NCI-H1105 treated with DMSO at 0.1 percent for 48 hours (cell line): ENCODE data around the gene GJC2.

Source experiments
- DNase-seq: peaks from one replicate; lab custom pipeline; 2025; lab: John Stamatoyannopoulos, UW

Gene GJC2

DNA sequence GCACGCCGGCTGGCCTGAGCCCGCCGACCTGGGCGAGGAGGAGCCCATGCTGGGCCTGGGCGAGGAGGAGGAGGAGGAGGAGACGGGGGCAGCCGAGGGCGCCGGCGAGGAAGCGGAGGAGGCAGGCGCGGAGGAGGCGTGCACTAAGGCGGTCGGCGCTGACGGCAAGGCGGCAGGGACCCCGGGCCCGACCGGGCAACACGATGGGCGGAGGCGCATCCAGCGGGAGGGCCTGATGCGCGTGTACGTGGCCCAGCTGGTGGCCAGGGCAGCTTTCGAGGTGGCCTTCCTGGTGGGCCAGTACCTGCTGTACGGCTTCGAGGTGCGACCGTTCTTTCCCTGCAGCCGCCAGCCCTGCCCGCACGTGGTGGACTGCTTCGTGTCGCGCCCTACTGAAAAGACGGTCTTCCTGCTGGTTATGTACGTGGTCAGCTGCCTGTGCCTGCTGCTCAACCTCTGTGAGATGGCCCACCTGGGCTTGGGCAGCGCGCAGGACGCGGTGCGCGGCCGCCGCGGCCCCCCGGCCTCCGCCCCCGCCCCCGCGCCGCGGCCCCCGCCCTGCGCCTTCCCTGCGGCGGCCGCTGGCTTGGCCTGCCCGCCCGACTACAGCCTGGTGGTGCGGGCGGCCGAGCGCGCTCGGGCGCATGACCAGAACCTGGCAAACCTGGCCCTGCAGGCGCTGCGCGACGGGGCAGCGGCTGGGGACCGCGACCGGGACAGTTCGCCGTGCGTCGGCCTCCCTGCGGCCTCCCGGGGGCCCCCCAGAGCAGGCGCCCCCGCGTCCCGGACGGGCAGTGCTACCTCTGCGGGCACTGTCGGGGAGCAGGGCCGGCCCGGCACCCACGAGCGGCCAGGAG lies 8.6 kb downstream of the GJC2 start:
- DNase-seq, result no peak

DNA sequence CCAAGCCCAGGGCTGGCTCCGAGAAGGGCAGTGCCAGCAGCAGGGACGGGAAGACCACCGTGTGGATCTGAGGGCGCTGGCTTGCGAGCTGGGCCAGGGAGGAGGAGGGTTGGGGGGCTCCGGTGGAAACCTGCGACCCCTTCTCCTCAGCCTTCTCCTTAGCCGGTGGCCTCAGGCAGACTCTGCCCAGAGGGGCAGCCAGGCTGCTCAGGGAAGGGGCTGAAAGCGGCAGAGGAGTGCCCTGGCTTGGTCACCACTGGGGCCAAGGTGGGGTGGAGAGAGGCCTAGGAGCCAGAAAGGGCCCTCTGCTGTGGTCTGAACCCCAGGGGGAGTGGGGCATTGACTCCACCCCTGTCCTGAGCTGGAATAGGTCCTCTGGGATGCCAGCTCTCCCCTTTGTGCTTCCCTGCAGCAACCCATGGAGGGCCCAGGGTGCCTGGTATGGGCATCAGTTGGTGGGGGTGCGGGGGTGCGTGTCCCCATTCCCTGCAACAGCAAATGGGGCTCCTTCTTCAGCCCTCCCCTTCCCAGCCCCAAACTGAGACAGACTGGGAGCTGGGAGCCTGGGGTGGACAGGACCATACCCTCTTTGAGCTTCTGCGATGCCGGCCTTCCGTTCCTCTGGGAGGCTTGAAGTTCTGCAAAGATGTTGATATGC lies 9.4 kb downstream of the GJC2 start:
- DNase-seq, result no peak

DNA sequence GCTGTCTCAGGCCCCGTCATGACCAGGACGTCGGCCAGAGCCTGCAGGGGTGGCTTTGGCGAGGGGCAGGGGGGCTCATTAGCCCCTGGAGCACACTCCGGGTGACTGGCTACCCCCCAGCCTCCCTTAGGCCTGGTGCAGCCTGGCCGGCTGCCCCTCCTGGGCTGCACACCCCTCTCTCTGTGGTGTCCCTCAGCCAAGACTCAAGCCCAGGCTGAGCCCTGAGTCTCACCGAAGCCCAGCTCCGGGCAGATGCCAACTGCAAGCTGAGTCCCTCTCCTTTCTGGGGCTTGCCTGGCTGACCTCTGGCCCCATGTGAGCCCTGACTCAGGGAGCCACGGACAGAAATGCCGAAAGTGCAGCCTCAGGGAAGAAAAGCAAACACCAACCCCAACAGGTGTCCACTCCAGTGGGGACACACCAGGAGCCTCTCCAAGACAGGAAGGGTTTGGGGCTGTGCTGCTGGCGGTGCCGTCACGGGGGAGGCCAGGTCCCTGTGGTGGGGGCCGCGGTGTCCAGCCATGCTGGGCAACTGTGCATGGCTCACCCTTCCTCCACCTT lies 10.6 kb downstream of the GJC2 start:
- DNase-seq, result no peak

DNA sequence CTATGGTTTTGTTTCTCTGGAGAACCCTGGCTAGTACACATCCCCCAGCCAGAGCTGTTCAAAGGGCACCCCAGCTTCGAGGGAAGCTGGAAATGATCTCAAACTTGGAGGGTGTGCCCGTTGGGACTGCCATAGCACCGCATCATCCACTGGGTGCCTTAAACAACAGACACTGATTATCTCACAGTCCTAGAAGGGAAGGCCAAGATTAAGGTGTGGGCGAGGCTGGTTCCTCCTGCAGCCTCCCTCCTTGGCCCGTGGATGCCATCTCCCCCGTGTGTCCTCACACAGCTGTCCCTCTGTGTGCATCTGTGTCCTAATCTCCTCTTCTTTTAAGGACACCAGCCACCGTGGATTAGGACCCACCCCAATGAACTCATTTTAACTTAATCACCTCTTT lies 11.6 kb downstream of the GJC2 start:
- no peak for DNase-seq

DNA sequence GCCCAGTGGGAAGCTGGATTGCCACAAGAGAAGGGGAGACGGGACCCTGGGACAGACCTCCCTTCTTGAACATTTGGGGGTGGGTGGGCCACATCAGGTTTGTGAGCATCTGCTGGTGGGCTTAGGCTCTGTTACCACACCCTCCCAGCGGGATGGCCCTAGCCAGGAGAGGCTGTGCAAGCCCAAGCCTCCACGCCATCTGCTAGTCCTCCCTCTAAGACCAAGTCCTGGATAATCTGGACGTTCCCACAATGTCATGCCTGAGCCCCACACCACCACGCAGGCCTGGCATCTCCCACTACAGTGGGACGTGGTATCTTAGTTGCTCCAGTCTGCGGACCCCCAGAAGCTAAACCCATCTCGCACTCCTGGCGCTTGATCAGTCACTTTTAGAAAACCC lies 12.1 kb downstream of the GJC2 start:
- DNase-seq, result no peak

DNA sequence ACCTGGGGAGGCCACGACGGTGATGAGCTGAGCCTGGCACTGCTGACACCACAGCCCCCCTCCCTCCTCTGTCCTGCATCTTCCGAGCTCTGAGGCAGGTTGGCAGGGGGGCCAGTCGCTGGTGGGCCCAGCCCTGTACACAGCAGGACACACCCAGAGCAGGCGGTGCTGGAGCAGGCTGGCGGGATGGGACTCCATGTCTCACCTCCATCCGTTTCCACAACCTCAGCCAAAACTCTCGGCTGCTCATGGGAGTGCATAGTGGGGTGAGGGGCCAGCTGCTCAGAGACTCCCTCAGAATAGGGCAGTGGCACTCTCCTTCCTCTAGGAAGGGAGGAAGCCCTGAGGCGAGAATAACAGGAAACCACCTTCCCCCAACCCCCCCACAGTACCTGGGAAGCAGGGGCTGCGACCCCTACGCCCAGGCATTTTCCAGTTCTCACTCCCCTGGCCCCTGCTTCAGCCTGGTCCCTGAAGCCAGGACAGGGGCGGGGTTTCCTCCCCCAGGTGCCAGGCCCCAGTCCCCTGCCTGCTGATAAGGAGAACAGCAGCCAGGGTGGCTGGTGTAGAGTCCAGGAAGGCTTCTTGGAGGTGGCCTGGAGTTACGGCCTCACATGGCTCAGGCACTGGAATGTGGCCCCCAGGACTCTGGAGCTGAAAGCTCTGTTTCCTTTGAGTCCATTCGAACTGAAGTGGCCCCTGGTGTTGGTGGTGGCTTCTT lies 12.7 kb downstream of the GJC2 start:
- DNase-seq, result no peak

DNA sequence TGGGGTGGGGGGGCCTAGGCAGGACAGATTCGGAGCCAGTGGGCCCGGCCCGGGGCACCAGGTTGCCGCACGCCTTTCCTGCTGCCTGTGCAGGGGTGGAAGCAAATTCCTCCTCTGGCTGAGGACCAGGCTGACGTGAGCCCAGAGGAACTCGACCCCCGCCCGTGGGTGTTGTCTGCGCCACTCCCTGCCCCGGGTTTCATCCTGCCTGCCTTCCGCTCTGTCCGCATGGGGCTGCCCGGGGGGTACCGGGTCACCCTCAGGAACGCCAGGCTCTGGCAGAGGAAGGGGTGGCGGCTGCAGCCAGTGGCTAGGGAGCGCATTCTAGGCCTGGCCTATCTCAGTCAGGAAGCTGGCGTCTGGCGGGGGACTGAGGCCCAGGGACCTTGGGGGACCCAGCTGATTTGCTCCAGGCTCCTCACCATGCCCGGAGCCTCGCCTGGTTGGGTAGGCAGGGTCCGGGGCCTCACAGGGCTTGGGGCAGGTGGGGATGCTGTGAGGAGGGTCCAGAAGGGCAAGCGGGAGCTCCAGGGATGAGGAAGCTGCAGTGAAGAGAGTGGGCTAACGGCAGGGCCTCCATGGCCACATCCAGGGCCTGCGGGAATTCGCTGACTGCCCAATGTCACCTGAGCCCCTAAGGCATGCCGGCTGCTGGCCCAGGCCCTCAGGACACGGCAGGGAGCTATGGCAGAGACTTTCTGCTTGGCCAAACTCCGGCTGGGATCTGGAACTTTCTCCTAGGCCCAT lies 13.4 kb downstream of the GJC2 start:
- DNase-seq, result no peak

DNA sequence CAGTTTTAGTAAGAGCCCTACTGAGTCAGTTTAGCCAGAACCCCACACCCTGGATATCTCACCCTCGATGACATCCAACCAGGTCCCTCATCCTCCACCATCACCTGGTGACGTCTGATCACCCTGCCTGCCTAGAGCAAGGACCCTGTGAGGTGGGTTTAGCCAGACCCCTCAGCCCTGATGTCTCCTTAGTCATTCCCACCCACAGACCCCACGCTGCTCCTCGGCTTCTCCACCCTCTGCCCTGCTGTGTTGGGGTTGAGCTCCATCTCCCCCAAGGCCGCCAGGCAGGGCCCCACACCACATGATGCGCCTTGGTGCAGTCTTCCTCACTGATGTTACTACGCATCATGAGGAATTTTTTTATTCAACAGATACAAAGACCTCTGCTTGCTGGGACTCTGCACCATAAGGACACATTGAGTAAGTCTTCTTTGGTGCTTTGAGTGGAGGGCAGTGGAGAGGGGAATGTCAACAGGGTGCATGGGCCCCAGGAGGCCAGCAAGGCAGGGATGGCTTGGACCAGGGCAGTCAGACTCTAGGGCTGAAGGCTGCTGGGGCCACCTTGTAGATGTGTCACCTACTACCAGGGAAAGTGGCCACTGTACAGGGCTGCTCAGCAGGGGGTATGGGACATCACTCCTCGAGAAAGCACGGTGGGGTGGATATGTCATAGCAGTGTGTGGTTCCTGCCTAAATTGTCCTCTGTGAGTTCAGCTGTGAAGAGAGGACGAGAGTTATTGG lies 14.2 kb downstream of the GJC2 start:
- no peak for DNase-seq

DNA sequence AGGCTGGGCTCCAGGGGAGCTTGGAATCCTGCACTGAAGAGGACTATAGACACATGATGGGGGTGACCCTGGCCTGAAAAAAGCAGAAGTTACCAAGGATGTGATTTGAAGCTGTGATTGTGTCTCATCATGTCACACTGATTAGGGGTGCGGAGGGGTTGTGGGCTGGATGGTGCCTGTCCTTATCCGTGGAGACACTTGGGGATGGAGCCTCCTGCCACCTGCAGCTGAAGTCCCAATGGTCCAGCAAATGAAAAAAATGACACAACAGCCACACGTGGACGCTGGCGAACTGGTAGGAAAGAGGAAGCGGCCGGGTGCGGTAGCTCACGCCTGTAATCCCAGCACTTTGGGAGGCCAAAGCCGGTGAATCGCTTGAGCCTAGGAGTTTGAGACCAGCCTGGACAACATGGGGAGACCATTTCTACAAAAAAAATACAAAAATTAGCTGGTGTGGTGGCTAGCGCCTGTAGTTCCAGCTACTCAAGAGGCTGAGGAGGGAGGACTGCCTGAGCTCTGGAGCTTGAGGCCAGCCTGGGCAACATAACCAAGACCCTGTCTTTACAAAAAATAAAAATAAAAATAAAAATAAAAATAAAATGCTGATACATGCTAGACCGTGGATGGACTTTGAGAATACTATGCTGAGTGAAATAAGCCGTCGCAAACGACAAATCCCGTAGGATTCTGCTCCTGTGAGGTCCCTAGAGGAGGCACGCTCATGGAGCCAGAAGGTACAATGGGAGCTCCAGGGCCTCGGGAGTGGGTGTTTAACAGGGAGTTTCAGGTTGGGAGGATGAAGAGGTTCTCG lies 15.0 kb downstream of the GJC2 start:
- no peak for DNase-seq

DNA sequence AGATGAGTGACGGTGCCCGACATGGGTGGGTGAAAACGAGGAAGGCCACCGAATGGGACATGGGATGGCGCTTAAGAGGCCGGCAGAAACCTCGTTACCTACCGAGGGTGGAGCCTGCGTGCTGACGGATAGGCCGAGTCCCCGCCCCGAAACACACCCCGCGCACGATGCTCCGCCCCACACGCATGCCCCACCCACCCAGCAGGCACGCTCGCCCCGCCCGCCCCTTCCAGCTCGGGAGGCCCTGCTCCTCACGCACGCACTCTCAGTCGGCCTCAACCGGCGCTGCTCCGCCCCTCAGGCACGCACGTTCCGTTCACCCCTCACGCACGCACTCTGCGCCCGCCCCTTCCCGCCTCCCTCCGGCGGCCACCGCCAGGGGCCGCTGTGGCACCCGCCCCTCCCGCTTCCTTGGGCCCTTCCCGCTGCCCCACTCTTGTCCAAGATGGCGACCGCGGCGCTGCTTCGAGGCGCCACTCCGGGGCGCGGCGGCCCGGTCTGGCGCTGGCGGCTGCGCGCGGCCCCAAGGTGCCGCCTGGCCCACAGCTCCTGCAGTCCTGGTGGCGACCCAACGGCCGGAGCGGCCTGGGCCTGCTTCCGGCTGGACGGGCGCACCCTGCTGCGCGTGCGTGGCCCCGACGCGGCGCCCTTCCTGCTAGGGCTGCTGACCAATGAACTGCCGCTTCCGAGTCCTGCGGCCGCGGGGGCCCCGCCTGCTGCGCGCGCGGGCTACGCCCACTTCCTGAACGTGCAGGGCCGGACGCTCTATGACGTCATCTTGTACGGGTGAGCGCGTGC lies 15.8 kb downstream of the GJC2 start, which contains the start of gene IBA57:
IBA57 (plus strand) TSS at position 433 of the 798 bp plus-strand sequence; CDS start at position 446, 13 bp downstream.
- DNase-seq, result peak; percentile 81

DNA sequence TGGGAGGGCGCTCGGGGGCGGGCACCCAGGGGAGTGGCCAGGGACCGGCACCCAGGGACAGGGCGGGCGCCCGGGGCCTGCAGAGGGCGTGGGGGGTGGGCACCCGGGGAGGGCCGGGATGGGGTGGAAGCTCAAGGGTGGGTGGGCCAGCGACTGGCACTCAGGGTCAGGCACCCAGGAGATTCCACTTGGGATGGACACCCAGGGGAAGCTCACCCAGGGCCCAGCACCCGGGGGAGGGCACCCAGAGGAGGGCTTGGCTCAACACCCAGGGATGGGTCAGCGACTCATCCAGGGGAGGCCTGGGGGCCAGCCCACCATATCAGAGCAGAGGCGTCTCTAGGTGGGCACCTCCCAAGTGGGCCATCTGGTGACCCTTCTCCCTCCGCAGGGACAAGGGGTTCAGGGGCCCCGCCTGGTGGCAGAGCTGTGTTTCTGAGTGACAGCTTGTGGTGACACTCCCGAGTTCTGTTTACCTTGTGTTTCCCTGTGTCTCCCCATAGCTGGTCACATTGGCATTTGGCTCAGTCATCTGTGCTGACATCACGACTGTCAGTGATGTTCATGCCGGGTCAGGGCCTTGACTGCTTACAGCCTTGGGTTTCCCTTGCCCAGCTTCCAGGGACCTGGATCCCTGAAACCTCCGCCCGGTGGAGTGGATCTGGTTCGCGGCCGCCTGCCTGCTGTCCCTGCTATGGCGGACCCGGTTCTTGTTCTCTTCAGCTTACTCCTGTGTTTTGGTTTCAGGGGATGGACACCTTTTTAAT lies 16.6 kb downstream of the GJC2 start:
- DNase-seq, result peak; percentile 11

DNA sequence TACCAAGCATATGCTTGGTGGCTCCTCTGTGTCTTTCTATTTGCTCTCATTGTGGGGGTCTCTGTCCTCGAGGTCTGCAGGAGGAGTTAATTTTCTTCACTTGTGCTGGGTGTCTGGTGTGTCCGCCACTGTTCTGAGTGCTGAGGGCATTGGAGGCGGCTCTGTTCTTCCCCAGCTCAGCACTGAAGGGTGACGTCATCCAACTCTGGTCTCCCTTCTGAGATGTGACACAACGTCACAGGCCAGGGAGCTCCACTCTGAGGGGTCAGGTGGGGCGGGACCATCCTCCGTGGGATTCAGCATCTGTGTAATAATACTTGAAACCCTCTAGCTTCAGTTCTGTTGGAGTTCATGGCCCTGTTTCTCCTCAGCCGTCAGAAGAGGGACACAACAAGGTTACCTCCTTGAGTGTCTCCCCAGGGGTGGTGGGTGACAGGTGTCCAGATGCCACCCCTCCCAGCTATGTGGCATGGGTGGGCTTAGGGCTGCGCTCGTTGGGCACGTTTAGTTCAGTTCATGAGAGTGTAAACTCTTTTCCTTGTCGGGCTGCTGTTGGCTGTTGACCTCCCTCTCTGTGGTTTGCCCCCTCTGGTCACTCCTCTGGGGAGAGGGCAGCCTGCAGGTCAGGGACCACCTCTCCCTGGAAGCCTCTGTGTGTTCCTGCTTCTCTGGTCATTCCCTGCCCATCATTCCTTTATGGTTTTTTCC lies 19.0 kb downstream of the GJC2 start:
- DNase-seq, result no peak

DNA sequence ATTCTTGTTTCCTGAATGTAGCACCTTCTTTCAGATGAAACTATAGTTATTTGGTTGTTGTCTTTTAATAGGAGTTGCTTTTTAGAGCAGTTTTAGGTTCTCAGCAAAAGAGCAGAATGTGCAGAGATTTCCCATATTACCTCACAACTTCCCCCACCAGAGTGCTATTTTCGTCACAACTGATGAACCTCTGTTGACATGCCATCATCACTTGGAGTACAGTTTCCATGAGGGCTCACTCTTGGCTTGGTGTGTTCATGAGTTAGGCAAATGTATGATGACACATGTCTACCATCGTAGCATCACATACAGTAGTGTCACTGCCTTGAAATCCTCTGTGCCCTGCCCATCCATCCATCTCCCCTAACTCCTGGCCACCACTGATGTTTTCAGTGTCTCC lies 19.6 kb downstream of the GJC2 start:
- DNase-seq, result no peak

DNA sequence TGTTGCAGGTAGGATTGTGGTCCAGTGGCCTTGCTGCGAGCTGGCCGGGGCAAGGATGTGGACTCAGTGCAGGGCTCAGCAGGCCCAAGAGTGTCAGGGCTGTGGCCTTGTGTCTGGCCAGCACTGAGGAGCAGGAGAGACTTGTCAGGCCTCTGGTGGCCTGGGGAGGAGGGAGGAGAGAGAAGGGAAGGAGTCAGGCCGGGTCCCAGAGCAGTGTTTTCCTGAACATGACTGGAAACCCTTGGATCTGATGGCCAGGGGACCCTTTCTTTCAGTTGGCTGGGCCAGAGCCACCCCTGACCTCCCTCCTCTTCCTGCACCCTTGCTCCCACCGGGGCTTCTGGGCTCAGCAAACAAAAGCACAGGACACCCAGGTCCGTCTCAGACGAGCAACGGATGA lies 20.9 kb downstream of the GJC2 start:
- no peak for DNase-seq

DNA sequence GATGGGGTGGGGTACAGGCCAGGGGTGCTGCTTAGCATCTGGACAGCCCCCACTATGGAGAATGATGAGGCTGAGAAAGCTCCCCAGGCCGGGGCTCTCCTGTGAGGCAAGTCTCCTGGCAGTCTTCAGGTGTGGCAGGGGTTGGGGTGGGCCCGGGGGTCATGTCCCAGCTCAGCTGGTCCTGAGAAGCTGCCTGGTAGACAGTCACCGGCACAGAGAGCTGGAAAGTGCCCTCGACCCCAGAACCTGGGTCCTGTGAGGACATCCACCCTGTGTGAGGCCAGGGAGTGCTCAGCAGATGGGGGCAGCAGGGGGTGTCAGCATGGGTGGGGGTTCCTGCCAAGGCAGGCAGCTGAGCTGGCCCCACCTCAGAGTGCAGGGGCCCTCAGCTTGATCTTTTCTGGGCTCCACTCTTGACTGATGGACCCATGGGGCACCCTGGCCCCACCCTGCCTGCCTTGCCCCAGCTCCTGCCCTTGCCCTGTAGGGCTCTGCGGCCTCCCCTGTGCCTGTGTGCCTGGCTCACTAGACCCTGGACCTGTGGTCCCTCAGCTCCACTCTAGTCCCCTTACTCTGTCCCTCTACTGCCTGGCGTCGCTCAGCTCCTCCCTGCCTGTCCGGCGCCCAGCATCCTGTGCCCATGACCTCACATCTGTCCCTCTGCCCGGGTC lies 21.6 kb downstream of the GJC2 start:
- DNase-seq, result no peak

DNA sequence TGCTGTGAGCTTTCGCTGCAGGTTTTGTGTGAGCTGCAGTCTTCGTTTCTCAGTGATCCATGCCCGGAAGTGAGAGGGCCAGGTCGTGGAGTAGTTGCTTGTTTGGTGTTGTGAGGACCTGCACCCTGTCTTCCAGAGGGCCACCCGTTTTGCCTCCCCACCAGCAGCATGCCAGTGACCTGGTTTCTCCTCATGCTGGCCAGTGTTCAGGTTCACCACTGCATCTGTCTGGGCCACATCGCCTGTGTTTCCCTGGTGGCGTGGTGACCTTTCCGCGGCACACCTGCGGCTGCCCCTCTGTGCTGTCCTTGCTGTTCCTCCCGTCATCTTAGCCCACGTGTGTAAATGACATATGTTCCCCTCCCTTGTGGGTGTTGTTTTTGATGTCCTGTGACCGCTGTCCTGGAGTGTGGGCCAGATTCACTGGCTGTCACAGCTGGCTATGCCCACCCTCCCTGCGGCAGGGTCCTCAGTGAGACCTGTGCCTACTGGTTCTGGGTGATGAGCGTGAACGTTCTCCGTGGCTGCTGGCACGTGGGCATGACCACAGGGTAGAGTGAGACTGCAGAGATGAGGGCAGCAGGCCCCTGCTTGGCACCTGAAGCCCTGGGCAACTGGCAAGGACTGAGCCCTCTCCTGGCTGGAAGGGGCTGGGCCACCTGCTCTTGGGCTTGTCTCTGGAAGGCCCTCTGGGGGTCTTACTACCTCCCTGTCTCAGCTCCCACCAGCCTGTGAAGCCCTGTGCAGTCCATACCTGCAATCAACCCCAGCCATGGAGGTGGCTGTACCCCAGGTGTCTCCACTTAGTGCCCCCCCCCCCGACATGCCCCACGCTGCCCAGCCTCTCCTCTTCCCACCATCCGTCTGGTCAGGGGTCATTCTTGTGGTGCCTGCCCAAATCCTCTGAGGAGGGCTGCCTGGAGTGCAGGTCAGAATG lies 23.1 kb downstream of the GJC2 start:
- DNase-seq, result no peak
